ENCODE results near the gene TSPAN4. TPM values are rescaled to one million over a fixed set of nuclear protein-coding genes. Genes with fewer than 3 reads are reported as not detected.

TSPAN4 gene
- total and polyA plus RNA-seq, 9 of the 15 experiments (the other 6 are each of a cell fraction or from before 2014, with no cell fraction given) = 0.07 to 31.0 (median 15.7) TPM

DNA sequence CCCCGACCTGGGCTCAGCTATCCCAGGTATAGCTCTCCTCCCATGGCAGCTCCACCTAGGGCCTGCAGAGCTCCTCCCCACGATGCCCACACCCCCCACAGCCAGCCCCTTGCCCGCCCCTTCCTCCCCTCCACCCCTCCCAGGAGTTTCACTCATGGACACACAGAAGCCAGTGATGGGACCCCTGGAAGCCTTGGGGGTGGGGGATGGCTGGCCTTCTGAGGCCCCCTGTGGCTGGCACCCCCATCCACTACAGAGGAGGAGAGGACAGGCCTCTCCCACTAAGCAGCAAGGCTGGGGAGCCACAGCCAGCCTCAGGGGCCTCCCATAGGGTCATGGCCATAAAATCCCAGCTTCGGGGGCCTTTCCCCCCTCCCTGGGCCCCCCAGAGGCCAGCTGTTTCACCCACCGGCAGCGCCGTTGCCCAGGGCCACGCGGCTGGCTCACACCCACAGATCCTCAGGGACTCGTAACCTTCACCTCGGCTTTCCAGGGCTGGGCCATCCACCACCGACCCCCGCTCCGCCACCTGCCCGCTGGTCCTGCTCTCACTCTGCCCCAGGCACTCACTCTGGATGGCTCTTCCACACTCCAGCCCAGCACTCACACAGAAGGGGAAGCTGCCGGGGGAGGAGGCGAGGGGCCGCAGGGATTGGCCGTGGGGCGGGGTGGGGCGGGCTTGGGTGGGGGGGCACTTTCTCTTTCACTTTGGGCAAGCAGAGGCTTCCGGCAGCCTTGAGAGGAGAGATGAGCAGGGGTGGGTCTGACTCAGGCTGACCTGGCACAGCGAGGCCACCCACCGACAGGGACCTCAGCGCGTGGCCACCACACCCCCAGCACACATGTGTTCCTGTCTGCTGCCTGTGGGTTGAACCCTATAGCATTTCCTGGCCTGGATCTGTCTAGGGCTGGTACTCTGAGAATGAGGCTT lies 46.8 kb upstream of the TSPAN4 start (continued):
- no peak for TF ChIP-seq CHD4 (IDR thresholded peaks at IDR 0.05; ENCODE audit: insufficient read depth, insufficient replicate concordance, low read depth, low read length, poor library complexity, severe bottlenecking)
- TF ChIP-seq, protein P1, sequence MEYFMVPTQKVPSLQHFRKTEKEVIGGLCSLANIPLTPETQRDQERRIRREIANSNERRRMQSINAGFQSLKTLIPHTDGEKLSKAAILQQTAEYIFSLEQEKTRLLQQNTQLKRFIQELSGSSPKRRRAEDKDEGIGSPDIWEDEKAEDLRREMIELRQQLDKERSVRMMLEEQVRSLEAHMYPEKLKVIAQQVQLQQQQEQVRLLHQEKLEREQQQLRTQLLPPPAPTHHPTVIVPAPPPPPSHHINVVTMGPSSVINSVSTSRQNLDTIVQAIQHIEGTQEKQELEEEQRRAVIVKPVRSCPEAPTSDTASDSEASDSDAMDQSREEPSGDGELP (CRISPR knock-in tag; IDR thresholded peaks at IDR 0.05; ENCODE audit: borderline replicate concordance) = peak; percentile 77; the same call in 1 of the 2 replicates
- TF ChIP-seq, protein P2, sequence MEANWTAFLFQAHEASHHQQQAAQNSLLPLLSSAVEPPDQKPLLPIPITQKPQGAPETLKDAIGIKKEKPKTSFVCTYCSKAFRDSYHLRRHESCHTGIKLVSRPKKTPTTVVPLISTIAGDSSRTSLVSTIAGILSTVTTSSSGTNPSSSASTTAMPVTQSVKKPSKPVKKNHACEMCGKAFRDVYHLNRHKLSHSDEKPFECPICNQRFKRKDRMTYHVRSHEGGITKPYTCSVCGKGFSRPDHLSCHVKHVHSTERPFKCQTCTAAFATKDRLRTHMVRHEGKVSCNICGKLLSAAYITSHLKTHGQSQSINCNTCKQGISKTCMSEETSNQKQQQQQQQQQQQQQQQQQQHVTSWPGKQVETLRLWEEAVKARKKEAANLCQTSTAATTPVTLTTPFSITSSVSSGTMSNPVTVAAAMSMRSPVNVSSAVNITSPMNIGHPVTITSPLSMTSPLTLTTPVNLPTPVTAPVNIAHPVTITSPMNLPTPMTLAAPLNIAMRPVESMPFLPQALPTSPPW (CRISPR knock-in tag; IDR thresholded peaks at IDR 0.05) = peak; percentile 91
- TF ChIP-seq, protein P3, sequence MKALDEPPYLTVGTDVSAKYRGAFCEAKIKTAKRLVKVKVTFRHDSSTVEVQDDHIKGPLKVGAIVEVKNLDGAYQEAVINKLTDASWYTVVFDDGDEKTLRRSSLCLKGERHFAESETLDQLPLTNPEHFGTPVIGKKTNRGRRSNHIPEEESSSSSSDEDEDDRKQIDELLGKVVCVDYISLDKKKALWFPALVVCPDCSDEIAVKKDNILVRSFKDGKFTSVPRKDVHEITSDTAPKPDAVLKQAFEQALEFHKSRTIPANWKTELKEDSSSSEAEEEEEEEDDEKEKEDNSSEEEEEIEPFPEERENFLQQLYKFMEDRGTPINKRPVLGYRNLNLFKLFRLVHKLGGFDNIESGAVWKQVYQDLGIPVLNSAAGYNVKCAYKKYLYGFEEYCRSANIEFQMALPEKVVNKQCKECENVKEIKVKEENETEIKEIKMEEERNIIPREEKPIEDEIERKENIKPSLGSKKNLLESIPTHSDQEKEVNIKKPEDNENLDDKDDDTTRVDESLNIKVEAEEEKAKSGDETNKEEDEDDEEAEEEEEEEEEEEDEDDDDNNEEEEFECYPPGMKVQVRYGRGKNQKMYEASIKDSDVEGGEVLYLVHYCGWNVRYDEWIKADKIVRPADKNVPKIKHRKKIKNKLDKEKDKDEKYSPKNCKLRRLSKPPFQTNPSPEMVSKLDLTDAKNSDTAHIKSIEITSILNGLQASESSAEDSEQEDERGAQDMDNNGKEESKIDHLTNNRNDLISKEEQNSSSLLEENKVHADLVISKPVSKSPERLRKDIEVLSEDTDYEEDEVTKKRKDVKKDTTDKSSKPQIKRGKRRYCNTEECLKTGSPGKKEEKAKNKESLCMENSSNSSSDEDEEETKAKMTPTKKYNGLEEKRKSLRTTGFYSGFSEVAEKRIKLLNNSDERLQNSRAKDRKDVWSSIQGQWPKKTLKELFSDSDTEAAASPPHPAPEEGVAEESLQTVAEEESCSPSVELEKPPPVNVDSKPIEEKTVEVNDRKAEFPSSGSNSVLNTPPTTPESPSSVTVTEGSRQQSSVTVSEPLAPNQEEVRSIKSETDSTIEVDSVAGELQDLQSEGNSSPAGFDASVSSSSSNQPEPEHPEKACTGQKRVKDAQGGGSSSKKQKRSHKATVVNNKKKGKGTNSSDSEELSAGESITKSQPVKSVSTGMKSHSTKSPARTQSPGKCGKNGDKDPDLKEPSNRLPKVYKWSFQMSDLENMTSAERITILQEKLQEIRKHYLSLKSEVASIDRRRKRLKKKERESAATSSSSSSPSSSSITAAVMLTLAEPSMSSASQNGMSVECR (CRISPR knock-in tag; IDR thresholded peaks at IDR 0.05) = 0 out of 2 replicates have a peak, but pooled peaks have one; percentile 47
- TF ChIP-seq ZNF740 (CRISPR knock-in tag; IDR thresholded peaks at IDR 0.05) = peak; percentile 64
- TF ChIP-seq ZNF740 (tag; IDR thresholded peaks at IDR 0.05) = peak in 1 of 2 experiments; percentile 88; a peak in 2 of 4 replicates
- TF ChIP-seq MXI1 (IDR thresholded peaks at IDR 0.05; ENCODE audit: low read depth, low read length) = peak; percentile 57; the same call in 1 of the 2 replicates
- TF ChIP-seq, protein P4, sequence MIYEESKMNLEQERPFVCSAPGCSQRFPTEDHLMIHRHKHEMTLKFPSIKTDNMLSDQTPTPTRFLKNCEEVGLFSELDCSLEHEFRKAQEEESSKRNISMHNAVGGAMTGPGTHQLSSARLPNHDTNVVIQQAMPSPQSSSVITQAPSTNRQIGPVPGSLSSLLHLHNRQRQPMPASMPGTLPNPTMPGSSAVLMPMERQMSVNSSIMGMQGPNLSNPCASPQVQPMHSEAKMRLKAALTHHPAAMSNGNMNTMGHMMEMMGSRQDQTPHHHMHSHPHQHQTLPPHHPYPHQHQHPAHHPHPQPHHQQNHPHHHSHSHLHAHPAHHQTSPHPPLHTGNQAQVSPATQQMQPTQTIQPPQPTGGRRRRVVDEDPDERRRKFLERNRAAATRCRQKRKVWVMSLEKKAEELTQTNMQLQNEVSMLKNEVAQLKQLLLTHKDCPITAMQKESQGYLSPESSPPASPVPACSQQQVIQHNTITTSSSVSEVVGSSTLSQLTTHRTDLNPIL (CRISPR knock-in tag; IDR thresholded peaks at IDR 0.05) = no peak
- no peak for TF ChIP-seq ZKSCAN3 (CRISPR knock-in tag; IDR thresholded peaks at IDR 0.05)

Data from K562 (cell line).